Measurements from ENCODE around the gene CCBE1. TPM values are rescaled to one million over a fixed set of nuclear protein-coding genes. Genes with fewer than 3 reads are reported as not detected.

Gene CCBE1
- total and polyA plus RNA-seq, 7 donors = 0.01 to 0.77 (median 0.14) TPM; not detected in 1

DNA sequence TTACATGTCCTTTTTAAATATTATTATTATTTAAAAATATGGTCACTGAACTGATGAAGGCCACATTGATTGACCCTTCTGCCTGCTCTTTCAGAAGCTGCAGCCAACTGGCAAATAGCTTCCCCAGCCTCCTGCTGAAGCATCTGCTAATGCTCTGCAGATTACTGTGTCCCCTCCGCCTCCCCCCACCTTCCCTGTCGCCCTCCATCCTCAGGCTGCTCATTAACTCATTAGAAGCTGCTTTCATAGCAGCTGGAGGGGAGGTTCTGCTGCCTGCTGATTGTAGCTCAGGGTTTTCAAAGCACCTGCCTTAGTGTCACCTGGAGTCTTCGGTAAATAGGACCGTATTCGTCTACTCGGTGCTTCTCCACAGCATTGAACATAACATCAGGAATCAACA, 313.4 kb downstream of the CCBE1 start:
- H3K4me1 ChIP-seq = peaks cover 10% of the 10 kb centered on the region
- intact Hi-C loops (cut with DNase I) = no loop called here
- no peaks in the 10 kb centered on the region for H3K36me3 ChIP-seq (ENCODE audit: insufficient read depth in 1 of 2, low read depth in 1 of 2)
- no peaks in the 10 kb centered on the region for H3K9me3 ChIP-seq
- ATAC-seq (no peak), DNase-seq (no peak)
- H3K4me3 ChIP-seq = no peak overlapping the region
- TF ChIP-seq, protein P1, sequence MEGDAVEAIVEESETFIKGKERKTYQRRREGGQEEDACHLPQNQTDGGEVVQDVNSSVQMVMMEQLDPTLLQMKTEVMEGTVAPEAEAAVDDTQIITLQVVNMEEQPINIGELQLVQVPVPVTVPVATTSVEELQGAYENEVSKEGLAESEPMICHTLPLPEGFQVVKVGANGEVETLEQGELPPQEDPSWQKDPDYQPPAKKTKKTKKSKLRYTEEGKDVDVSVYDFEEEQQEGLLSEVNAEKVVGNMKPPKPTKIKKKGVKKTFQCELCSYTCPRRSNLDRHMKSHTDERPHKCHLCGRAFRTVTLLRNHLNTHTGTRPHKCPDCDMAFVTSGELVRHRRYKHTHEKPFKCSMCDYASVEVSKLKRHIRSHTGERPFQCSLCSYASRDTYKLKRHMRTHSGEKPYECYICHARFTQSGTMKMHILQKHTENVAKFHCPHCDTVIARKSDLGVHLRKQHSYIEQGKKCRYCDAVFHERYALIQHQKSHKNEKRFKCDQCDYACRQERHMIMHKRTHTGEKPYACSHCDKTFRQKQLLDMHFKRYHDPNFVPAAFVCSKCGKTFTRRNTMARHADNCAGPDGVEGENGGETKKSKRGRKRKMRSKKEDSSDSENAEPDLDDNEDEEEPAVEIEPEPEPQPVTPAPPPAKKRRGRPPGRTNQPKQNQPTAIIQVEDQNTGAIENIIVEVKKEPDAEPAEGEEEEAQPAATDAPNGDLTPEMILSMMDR (IDR thresholded peaks at IDR 0.05) = no peak
- H3K27me3 ChIP-seq (ENCODE audit: insufficient read depth in 3 of 3, low read length in 2 of 3) = peaks cover 0 to 2% (median 0%) of the 10 kb centered on the region in 3 donors
- H3K27ac ChIP-seq = no peak overlapping the region
- WGBS, 3 donors = 64 to 68% (median 65%) methylated on average over 6 of the region's 6 CpGs

DNA sequence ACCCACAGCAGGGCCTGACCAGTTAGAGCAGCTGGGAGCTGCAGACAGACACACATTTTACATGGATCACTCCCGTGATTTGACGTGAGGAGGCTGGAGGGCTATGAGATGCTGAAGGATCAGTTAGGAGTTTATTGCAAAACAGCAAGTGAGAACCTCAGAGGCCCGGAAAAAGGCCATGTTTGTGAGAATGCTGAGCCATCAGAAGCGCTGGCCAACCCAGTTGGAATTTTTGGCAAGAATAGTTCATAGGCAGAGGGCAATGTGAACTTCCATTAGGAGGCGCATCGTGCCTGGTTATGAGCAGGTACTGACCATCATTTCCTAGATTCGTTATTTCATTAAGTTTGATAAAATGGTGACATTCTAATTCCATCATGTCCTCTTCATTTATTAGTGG, 314.8 kb downstream of the CCBE1 start:
- Histone ChIP-seq H3K4me3 (no peak overlapping the region), H3K36me3 (ENCODE audit: insufficient read depth in 1 of 2, low read depth in 1 of 2) (no peaks in the 10 kb centered on the region), H3K9me3 (no peaks in the 10 kb centered on the region), H3K27me3 (ENCODE audit: insufficient read depth in 3 of 3, low read length in 2 of 3) (peaks cover 0 to 2% (median 0%) of the 10 kb centered on the region in 3 donors), H3K4me1 (peaks cover 10% of the 10 kb centered on the region), H3K27ac (no peak overlapping the region)
- no peak for DNase-seq
- TF ChIP-seq, protein P1 (IDR thresholded peaks at IDR 0.05) = peak; percentile 21
- 37 to 56% (median 38%) methylated on average over 7 of the region's 7 CpGs for WGBS, 3 donors
- intact Hi-C loops (cut with DNase I) = no loop called here
- ATAC-seq = peak; percentile 28 to 68 (median 48)

DNA sequence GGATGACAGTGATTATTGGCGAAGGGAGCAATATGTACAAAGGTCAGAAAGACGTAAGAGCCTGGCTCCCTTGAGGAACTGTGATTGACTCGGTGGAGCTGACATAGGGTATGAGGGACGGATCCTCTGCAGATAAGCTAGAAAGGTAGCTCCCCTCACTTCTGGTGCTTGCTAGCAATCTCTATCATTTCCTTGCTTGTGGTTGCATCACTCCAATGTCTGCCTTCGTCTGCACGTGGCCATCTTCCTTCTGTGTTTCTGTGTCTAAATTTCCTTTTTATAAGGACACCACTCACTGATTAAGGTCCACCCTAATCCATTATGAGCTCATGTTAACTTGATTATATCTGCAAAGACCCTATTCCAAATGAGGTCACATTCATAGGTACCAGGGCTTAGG, 315.3 kb downstream of the CCBE1 start:
- H3K27ac ChIP-seq = no peak overlapping the region
- intact Hi-C loops (cut with DNase I) = no loop called here
- peaks cover 10% of the 10 kb centered on the region for H3K4me1 ChIP-seq
- TF ChIP-seq, protein P1 (IDR thresholded peaks at IDR 0.05) = no peak
- H3K9me3 ChIP-seq = no peaks in the 10 kb centered on the region
- ATAC-seq = no peak
- no peak overlapping the region for H3K4me3 ChIP-seq
- no peak for DNase-seq
- no peaks in the 10 kb centered on the region for H3K36me3 ChIP-seq (ENCODE audit: insufficient read depth in 1 of 2, low read depth in 1 of 2)
- H3K27me3 ChIP-seq (ENCODE audit: insufficient read depth in 3 of 3, low read length in 2 of 3) = peaks cover 0 to 2% (median 0%) of the 10 kb centered on the region in 3 donors
- 86 to 89% (median 87%) methylated on average over 6 of the region's 6 CpGs for WGBS, 3 donors

Other genes starting within 250 kb of the CCBE1 start
- 1 to 10 TPM in 1 of 4 donors, under 1 TPM in 3; 0.43 to 1.4 (median 0.74) TPM for gene PMAIP1, start 202.6 kb upstream of the CCBE1 start, total RNA-seq
- 1 to 10 TPM in 2 of 3 donors, under 1 TPM in 1; 0.25 to 2.9 (median 1.8) TPM for gene PMAIP1, start 202.6 kb upstream of the CCBE1 start, polyA plus RNA-seq

All from psoas muscle (tissue), 8 donors.